GM23338 (cell line): Measurements from ENCODE around the gene PIK3C2G. TPM values are rescaled to one million over a fixed set of nuclear protein-coding genes. Genes with fewer than 3 reads are reported as not detected.

Experiments used
- ATAC-seq: fragments of 200-7000 bp; cut with Tn5 transposase; 3 replicates; pipeline ENCODE4 v1.9.1; 2020
- DNase-seq: peaks from one replicate; pipeline ENCODE4 v3.0.0-alpha.2; 2015; ENCODE audit warnings: low spot score
- H2AFZ ChIP-seq: fragments of 200-600 bp; sonication (generic); 2 replicates; pipeline ENCODE4 v1.8.0; 2016; ENCODE audit warnings: antibody characterized with exemption, mild to moderate bottlenecking, moderate library complexity
- H3F3A ChIP-seq: fragments of 200-600 bp; sonication (generic); replicated peaks from 2 replicates; pipeline ENCODE4 v1.8.0; 2017; ENCODE audit warnings: antibody characterized with exemption, mixed run types, low read depth
- H3K27ac ChIP-seq: fragments of 200-600 bp; sonication (generic); 2 replicates; pipeline ENCODE4 v1.6.1; 2016; ENCODE audit warnings: low read depth
- H3K27me3 ChIP-seq: fragments of 200-600 bp; sonication (generic); 2 replicates; pipeline ENCODE4 v1.8.0; 2016; ENCODE audit warnings: mild to moderate bottlenecking, mixed run types, moderate library complexity; ENCODE audit not compliant: insufficient read depth
- H3K36me3 ChIP-seq: fragments of 200-600 bp; sonication (generic); 2 replicates; pipeline ENCODE4 v1.8.0; 2016; ENCODE audit warnings: mild to moderate bottlenecking; ENCODE audit not compliant: insufficient read depth
- H3K4me1 ChIP-seq: fragments of 200-600 bp; sonication (generic); 2 replicates; pipeline ENCODE4 v1.8.0; 2016; ENCODE audit warnings: mild to moderate bottlenecking, moderate library complexity; ENCODE audit not compliant: insufficient read depth
- H3K4me2 ChIP-seq: fragments of 200-600 bp; sonication (generic); 2 replicates; pipeline ENCODE4 v1.7.1; 2017; ENCODE audit warnings: mixed run types
- H3K4me3 ChIP-seq: fragments of 200-600 bp; sonication (generic); 2 replicates; pipeline ENCODE4 v1.6.1; 2016; ENCODE audit warnings: mixed run types
- H3K79me2 ChIP-seq: fragments of 200-600 bp; sonication (generic); replicated peaks from 2 replicates; pipeline ENCODE4 v1.8.0; 2017; ENCODE audit warnings: mild to moderate bottlenecking; ENCODE audit not compliant: insufficient read depth
- H3K9me2 ChIP-seq: fragments of 200-600 bp; sonication (generic); 2 replicates; pipeline ENCODE4 v1.8.0; 2017; ENCODE audit not compliant: insufficient read depth
- H4K20me1 ChIP-seq: fragments of 200-600 bp; sonication (generic); replicated peaks from 2 replicates; pipeline ENCODE4 v1.8.0; 2017; ENCODE audit warnings: mild to moderate bottlenecking; ENCODE audit not compliant: insufficient read depth
- H3K27ac Mint-ChIP-seq: 2 replicates; pipeline ENCODE4 v1.8.0; 2020; ENCODE audit warnings: inconsistent platforms, mild to moderate bottlenecking, moderate library complexity, mixed read lengths
- H3K27me3 Mint-ChIP-seq: 3 replicates; pipeline ENCODE4 v1.8.0; 2022; ENCODE audit warnings: low read depth, mild to moderate bottlenecking, moderate library complexity, mixed read lengths, inconsistent platforms; ENCODE audit not compliant: insufficient read depth, poor library complexity
- H3K36me3 Mint-ChIP-seq: 3 replicates; pipeline ENCODE4 v1.8.0; 2021; ENCODE audit warnings: low read depth, mild to moderate bottlenecking, inconsistent platforms, moderate library complexity, mixed read lengths
- H3K4me1 Mint-ChIP-seq: 3 replicates; pipeline ENCODE4 v1.8.0; 2020; ENCODE audit warnings: mild to moderate bottlenecking, inconsistent platforms, mixed read lengths
- H3K4me3 Mint-ChIP-seq: 3 replicates; pipeline ENCODE4 v1.8.0; 2021; ENCODE audit warnings: moderate library complexity, mild to moderate bottlenecking, inconsistent platforms, mixed read lengths
- H3K9me3 Mint-ChIP-seq: 3 replicates; pipeline ENCODE4 v1.8.0; 2020; ENCODE audit warnings: moderate library complexity, mild to moderate bottlenecking, inconsistent platforms, mixed read lengths
- CREB1 ChIP-seq: fragments of 250-450 bp; sonication (Bioruptor Pico); IDR thresholded peaks from 2 replicates; pipeline ENCODE4 v1.5.0; 2020; ENCODE audit warnings: low read depth, mild to moderate bottlenecking, moderate library complexity
- CTCF ChIP-seq, 2 experiments: fragments of 200-600 bp in 1 of 2; sonication (generic) in 1 of 2; conservative IDR thresholded peaks; 2 replicates each; pipeline versions ENCODE4 v1.5.1 to v1.6.1; 2016 to 2017; ENCODE audit warnings: antibody characterized with exemption in 2 of 2, low read depth in 2 of 2, mild to moderate bottlenecking in 2 of 2, moderate library complexity in 1 of 2
- EZH2 ChIP-seq: fragments of 200-600 bp; sonication (generic); IDR thresholded peaks from one replicate; pipeline ENCODE4 v1.8.0; 2017; ENCODE audit warnings: antibody characterized with exemption, mild to moderate bottlenecking, low read depth; ENCODE audit not compliant: unreplicated experiment
- EZH2phosphoT487 ChIP-seq: fragments of 200-600 bp; sonication (generic); IDR thresholded peaks from one replicate; pipeline ENCODE4 v1.8.1; 2018; ENCODE audit warnings: antibody characterized with exemption; ENCODE audit not compliant: unreplicated experiment
- JUNB ChIP-seq: IDR thresholded peaks from one replicate; pipeline ENCODE4 v1.6.1; 2016; ENCODE audit warnings: antibody characterized with exemption; ENCODE audit not compliant: unreplicated experiment
- NANOG ChIP-seq: IDR thresholded peaks from 2 replicates; pipeline ENCODE4 v1.6.1; 2016; ENCODE audit warnings: antibody characterized with exemption, borderline replicate concordance
- POLR2AphosphoS5 ChIP-seq: IDR thresholded peaks from 2 replicates; pipeline ENCODE4 v1.6.1; 2016; ENCODE audit warnings: antibody characterized with exemption, low read depth
- REST ChIP-seq: IDR thresholded peaks from one replicate; pipeline ENCODE4 v1.6.1; 2018; ENCODE audit warnings: antibody characterized with exemption; ENCODE audit not compliant: unreplicated experiment
- STAT1 ChIP-seq: IDR thresholded peaks from one replicate; pipeline ENCODE4 v1.6.1; 2016; ENCODE audit warnings: antibody characterized with exemption; ENCODE audit not compliant: unreplicated experiment
- ZNF114 ChIP-seq: fragments of 250-450 bp; sonication (Bioruptor Pico); IDR thresholded peaks from 2 replicates; pipeline ENCODE4 v1.5.0; 2020; ENCODE audit warnings: mild to moderate bottlenecking, moderate library complexity
- ZNF331 ChIP-seq: fragments of 250-450 bp; sonication (Bioruptor Pico); IDR thresholded peaks from 2 replicates; pipeline ENCODE4 v1.5.0; 2020; ENCODE audit warnings: low read depth, mild to moderate bottlenecking, moderate library complexity
- polyA plus RNA-seq: library from polyadenylated mRNA; unstranded; fragments of >200 nt; fragmentation: Nextera tagmentation; extraction: Ambion mirVana; gene quantifications from 2 replicates; pipeline ENCODE4 v1.2.1, GENCODE V29; 2016
- total RNA-seq: library from RNA; depleted of rRNA; stranded (reverse); fragments of >200 nt; shearing (Covaris generic); gene quantifications from 2 replicates; pipeline ENCODE4 v1.2.3, GENCODE V29; 2014
- TF ChIP-seq, protein P1 (sequence below): fragments of 250-450 bp; sonication (Bioruptor Pico); IDR thresholded peaks from 2 replicates; pipeline ENCODE4 v1.5.0; 2020; ENCODE audit warnings: mild to moderate bottlenecking, moderate library complexity
- TF ChIP-seq, protein P2 (sequence below): IDR thresholded peaks from 2 replicates; pipeline ENCODE4 v1.6.1; 2016; ENCODE audit warnings: antibody characterized with exemption

PIK3C2G gene
- total and polyA plus RNA-seq, 2 experiments from 2014 or later, result not detected

GRCh38 chr12:18634382-18634781 is 373.1 kb downstream of the PIK3C2G start:
- H3K4me3 Mint-ChIP-seq, result no peak overlapping the region
- H3K4me2 ChIP-seq, result no peak overlapping the region
- no peaks in the 10 kb centered on the region for H4K20me1 ChIP-seq
- no peaks in the 10 kb centered on the region for H3K36me3 ChIP-seq
- no peak overlapping the region for H3K27ac Mint-ChIP-seq
- no peaks in the 10 kb centered on the region for H3K36me3 Mint-ChIP-seq
- H3K4me1 ChIP-seq, result no peaks in the 10 kb centered on the region
- peaks cover 11% of the 10 kb centered on the region for H3K9me2 ChIP-seq
- H3K27ac ChIP-seq, result no peak overlapping the region
- H3K79me2 ChIP-seq, result no peaks in the 10 kb centered on the region
- H3K9me3 Mint-ChIP-seq, result no peaks in the 10 kb centered on the region
- no peaks in the 10 kb centered on the region for H3F3A ChIP-seq
- H3K27me3 ChIP-seq, result no peaks in the 10 kb centered on the region
- DNase-seq (no peak), ATAC-seq (no peak)
- H3K4me1 Mint-ChIP-seq, result no peaks in the 10 kb centered on the region; the same call in 2 of the 3 replicates
- H3K27me3 Mint-ChIP-seq, result no peaks in the 10 kb centered on the region
- H3K4me3 ChIP-seq, result no peak overlapping the region
- TF ChIP-seq POLR2AphosphoS5 (no peak), CREB1 (no peak), JUNB (no peak), ZNF331 (CRISPR knock-in tag) (no peak), ZNF114 (CRISPR knock-in tag) (no peak), STAT1 (no peak), CTCF (conservative IDR thresholded peaks at IDR 0.05; ENCODE audit: low read depth in 2 of 2) (no peak), EZH2phosphoT487 (no peak), REST (no peak), EZH2 (no peak), NANOG (no peak)
- TF ChIP-seq, protein P1, sequence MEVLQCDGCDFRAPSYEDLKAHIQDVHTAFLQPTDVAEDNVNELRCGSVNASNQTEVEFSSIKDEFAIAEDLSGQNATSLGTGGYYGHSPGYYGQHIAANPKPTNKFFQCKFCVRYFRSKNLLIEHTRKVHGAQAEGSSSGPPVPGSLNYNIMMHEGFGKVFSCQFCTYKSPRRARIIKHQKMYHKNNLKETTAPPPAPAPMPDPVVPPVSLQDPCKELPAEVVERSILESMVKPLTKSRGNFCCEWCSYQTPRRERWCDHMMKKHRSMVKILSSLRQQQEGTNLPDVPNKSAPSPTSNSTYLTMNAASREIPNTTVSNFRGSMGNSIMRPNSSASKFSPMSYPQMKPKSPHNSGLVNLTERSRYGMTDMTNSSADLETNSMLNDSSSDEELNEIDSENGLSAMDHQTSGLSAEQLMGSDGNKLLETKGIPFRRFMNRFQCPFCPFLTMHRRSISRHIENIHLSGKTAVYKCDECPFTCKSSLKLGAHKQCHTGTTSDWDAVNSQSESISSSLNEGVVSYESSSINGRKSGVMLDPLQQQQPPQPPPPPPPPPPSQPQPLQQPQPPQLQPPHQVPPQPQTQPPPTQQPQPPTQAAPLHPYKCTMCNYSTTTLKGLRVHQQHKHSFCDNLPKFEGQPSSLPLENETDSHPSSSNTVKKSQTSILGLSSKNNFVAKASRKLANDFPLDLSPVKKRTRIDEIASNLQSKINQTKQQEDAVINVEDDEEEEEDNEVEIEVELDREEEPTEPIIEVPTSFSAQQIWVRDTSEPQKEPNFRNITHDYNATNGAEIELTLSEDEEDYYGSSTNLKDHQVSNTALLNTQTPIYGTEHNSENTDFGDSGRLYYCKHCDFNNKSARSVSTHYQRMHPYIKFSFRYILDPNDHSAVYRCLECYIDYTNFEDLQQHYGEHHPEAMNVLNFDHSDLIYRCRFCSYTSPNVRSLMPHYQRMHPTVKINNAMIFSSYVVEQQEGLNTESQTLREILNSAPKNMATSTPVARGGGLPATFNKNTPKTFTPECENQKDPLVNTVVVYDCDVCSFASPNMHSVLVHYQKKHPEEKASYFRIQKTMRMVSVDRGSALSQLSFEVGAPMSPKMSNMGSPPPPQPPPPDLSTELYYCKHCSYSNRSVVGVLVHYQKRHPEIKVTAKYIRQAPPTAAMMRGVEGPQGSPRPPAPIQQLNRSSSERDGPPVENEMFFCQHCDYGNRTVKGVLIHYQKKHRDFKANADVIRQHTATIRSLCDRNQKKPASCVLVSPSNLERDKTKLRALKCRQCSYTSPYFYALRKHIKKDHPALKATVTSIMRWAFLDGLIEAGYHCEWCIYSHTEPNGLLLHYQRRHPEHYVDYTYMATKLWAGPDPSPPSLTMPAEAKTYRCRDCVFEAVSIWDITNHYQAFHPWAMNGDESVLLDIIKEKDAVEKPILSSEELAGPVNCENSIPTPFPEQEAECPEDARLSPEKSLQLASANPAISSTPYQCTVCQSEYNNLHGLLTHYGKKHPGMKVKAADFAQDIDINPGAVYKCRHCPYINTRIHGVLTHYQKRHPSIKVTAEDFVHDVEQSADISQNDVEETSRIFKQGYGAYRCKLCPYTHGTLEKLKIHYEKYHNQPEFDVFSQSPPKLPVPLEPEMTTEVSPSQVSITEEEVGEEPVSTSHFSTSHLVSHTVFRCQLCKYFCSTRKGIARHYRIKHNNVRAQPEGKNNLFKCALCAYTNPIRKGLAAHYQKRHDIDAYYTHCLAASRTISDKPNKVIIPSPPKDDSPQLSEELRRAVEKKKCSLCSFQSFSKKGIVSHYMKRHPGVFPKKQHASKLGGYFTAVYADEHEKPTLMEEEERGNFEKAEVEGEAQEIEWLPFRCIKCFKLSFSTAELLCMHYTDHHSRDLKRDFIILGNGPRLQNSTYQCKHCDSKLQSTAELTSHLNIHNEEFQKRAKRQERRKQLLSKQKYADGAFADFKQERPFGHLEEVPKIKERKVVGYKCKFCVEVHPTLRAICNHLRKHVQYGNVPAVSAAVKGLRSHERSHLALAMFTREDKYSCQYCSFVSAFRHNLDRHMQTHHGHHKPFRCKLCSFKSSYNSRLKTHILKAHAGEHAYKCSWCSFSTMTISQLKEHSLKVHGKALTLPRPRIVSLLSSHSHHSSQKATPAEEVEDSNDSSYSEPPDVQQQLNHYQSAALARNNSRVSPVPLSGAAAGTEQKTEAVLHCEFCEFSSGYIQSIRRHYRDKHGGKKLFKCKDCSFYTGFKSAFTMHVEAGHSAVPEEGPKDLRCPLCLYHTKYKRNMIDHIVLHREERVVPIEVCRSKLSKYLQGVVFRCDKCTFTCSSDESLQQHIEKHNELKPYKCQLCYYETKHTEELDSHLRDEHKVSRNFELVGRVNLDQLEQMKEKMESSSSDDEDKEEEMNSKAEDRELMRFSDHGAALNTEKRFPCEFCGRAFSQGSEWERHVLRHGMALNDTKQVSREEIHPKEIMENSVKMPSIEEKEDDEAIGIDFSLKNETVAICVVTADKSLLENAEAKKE, result no peak
- TF ChIP-seq, protein P2, sequence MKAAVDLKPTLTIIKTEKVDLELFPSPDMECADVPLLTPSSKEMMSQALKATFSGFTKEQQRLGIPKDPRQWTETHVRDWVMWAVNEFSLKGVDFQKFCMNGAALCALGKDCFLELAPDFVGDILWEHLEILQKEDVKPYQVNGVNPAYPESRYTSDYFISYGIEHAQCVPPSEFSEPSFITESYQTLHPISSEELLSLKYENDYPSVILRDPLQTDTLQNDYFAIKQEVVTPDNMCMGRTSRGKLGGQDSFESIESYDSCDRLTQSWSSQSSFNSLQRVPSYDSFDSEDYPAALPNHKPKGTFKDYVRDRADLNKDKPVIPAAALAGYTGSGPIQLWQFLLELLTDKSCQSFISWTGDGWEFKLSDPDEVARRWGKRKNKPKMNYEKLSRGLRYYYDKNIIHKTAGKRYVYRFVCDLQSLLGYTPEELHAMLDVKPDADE, result no peak
- no peak overlapping the region for H2AFZ ChIP-seq
